Mesodermal cell (in vitro differentiated cells): ENCODE data around the gene URGCP.

Source experiments
- H3K27ac ChIP-seq: 2 replicates; pipeline ENCODE4 v1.7.0; 2013; ENCODE audit warnings: mild to moderate bottlenecking, low read depth, low read length, moderate library complexity; ENCODE audit not compliant: severe bottlenecking
- H3K36me3 ChIP-seq: 2 replicates; pipeline ENCODE4 v1.7.1; 2013; ENCODE audit warnings: mild to moderate bottlenecking, low read length, moderate library complexity; ENCODE audit not compliant: control insufficient read depth, insufficient read depth
- H3K4me1 ChIP-seq: one replicate; pipeline ENCODE4 v1.7.1; 2013; ENCODE audit warnings: mild to moderate bottlenecking, low read length; ENCODE audit not compliant: insufficient read depth, control insufficient read depth, poor library complexity, severe bottlenecking
- H3K4me3 ChIP-seq: 2 replicates; pipeline ENCODE4 v1.7.0; 2013; ENCODE audit warnings: low read length, control low read depth, mild to moderate bottlenecking; ENCODE audit not compliant: insufficient read depth, poor library complexity, severe bottlenecking; ENCODE audit errors: extremely low read depth
- H3K9me3 ChIP-seq: 2 replicates; pipeline ENCODE4 v1.7.1; 2013; ENCODE audit warnings: mild to moderate bottlenecking, low read length, moderate library complexity; ENCODE audit not compliant: control insufficient read depth
- WGBS, 2 experiments: methylation state at CpG; one replicate each; pipeline ENCODE4 v1.1.5; 2013; ENCODE audit warnings: missing lambda C conversion rate in 2 of 2; ENCODE audit not compliant: insufficient coverage in 2 of 2; 5-methylcytosine and 5-hydroxymethylcytosine counted together

The URGCP gene

DNA sequence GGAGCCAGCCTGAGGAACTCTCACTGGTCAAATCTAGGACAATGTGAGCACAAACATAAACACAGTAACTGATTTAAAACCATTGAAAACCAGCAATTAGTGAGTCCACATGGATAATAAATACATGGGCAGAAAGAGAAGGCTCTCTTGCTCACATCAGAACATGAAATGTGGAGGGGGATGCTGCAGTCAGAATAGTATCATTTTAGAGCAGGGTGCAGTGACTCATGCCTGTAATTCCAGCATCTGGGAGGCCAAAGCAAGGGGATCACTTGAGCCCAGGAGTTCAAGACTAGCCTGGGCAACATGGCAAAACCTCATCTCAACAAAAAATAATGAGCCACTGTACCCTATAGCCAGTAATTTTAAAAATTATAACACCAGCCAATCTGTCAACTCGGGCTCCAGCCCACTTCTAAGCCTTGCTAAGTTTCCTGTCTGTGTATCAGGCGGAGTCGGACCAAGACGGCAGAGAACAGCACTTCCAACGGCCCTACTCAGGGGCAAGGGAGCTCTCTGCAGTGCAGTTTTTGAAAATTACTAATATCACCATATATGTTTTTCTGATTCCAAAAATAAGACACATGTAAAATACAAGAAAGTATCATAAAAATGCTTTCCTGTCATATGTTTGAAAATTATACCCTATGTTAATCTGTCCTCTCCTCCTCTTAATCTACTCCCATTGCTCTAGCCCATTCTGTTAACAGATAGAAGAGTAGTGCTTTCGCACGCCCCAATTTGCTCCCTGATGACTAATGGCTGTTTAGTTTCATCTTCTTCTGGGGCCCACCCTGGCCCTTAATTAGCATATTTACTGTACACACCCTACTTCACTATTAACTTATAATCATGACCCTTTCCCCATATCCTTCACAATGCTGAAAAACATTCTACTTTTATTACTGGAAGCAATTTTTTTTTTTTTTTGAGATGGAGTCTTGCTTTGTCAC, 17.1 kb downstream of the URGCP start:
- Histone ChIP-seq H3K27ac (no peak overlapping the region), H3K36me3 (peaks cover 14% of the 10 kb centered on the region), H3K4me3 (no peak overlapping the region), H3K9me3 (no peaks in the 10 kb centered on the region), H3K4me1 (no peaks in the 10 kb centered on the region)
- 93 to 100% methylated on average over 1 to 5 of the region's 7 CpGs for WGBS, 2 experiments

DNA sequence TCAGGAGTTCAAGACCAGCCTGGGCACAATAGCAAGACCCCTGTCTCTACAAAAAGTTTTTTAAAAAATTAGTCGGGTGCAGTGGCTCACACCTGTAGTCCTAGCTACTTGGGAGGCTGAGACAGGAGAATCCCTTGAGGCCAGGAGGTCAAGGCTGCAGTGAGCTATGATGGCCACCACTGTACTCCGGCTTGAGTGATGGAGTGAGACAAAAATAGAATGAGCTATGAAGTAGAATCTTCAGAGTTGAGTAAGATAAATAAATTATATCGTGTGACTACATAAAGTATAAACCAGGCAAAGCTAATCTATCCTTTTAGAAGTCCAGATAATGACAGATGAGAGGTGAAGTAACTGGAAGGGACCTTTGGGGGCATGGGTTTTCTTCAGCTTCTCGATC, 21.8 kb downstream of the URGCP start:
- Histone ChIP-seq H3K36me3 (peaks cover 36% of the 10 kb centered on the region), H3K4me1 (peaks cover 7% of the 10 kb centered on the region), H3K4me3 (no peak overlapping the region), H3K27ac (no peak overlapping the region), H3K9me3 (no peaks in the 10 kb centered on the region)
- WGBS, 2 experiments, result 94 to 100% methylated on average over 2 to 3 of the region's 4 CpGs

DNA sequence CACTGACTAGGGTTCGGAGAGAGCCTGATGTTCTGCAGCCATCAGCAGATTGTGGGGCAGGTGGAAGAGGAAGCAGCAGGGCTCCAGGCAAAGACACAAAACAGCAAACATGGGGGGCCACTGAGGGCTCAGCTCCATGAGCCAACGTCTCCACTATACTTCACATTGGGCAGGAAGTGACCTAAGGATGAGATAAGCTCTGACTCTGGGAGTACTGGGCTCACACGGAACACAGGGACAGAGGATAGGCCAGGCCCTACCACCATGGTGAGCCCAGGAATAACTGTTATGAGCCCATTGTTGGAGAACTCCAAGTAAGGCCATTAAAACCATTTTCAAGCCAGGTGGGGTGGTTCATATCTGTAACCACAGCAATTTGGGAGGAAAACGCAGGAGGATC, 22.2 kb downstream of the URGCP start:
- H3K4me3 ChIP-seq, result no peak overlapping the region
- H3K9me3 ChIP-seq, result no peaks in the 10 kb centered on the region
- no peak overlapping the region for H3K27ac ChIP-seq
- peaks cover 39% of the 10 kb centered on the region for H3K36me3 ChIP-seq
- 91 to 100% methylated on average over 3 to 4 of the region's 4 CpGs for WGBS, 2 experiments
- H3K4me1 ChIP-seq, result peaks cover 9% of the 10 kb centered on the region

DNA sequence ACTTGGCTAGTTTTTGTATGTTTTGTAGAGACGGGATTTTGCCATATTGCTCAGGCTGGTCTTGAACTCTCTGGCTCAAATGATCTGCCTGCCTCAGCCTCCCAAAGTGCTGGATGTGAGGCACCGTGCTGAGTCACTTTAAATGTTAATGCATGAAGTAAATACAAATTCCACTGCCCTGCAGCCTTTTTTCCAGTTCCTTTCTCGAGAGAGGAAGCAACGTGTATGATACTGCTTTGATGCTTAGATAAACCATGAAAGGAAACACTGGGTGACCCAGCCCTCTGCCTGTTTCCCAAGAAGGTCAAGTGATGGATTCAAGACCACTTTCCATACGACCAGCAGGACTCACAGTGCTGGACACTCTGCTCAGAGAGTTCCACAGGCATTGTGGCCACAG, 25.8 kb downstream of the URGCP start:
- WGBS, 2 experiments, result 63 to 67% methylated on average over 4 of the region's 5 CpGs
- Histone ChIP-seq H3K36me3 (peaks cover 60% of the 10 kb centered on the region), H3K4me3 (no peak overlapping the region), H3K4me1 (peaks cover 19% of the 10 kb centered on the region), H3K27ac (no peak overlapping the region), H3K9me3 (no peaks in the 10 kb centered on the region)

DNA sequence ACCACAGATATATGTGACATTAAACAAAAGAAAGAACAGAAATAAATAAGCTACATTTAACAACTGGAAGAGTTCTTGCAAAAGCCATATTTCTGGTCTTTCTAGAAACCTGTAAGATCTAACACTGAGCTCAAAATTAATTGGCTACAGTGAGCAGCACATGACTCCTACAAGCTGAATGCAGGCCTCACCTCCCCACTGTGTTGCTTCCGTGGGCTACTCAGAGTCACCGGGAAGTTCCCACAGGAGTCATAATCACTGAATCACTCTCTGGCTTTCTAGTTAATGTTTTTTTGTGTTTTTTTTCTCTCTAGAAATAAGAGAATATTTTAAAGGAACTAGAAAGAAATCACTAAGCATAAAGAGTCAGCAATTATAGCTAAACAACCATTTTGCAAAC, 26.9 kb downstream of the URGCP start:
- no CpG with 5 or more reads among the region's 2 CpGs for WGBS, 2 experiments
- Histone ChIP-seq H3K9me3 (no peaks in the 10 kb centered on the region), H3K4me1 (peaks cover 19% of the 10 kb centered on the region), H3K4me3 (no peak overlapping the region), H3K27ac (no peak overlapping the region), H3K36me3 (peaks cover 56% of the 10 kb centered on the region)

DNA sequence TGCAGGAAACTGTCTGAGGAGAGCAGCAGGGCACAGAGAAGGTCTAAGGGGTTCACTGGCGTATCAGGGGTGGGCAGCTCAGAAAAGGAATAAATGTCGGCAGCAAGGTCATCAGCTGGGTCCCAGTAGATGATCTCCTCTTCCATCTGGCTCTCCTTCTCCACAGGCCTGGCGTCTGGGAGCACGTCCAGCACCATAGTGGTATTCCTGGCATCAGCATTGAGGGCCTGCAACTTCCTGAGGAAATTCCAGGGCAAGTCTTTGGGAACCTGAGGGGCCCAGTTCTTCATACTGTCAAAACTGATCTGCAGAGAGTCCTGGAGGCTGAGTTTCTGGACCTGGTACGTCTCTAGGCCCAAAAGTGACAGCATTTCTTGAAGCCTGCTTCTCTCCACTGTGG, 27.5 kb downstream of the URGCP start:
- Histone ChIP-seq H3K9me3 (no peaks in the 10 kb centered on the region), H3K4me3 (no peak overlapping the region), H3K4me1 (peaks cover 19% of the 10 kb centered on the region), H3K36me3 (peaks cover 50% of the 10 kb centered on the region), H3K27ac (no peak overlapping the region)
- WGBS, 2 experiments, result 91 to 93% methylated on average over 5 of the region's 5 CpGs

DNA sequence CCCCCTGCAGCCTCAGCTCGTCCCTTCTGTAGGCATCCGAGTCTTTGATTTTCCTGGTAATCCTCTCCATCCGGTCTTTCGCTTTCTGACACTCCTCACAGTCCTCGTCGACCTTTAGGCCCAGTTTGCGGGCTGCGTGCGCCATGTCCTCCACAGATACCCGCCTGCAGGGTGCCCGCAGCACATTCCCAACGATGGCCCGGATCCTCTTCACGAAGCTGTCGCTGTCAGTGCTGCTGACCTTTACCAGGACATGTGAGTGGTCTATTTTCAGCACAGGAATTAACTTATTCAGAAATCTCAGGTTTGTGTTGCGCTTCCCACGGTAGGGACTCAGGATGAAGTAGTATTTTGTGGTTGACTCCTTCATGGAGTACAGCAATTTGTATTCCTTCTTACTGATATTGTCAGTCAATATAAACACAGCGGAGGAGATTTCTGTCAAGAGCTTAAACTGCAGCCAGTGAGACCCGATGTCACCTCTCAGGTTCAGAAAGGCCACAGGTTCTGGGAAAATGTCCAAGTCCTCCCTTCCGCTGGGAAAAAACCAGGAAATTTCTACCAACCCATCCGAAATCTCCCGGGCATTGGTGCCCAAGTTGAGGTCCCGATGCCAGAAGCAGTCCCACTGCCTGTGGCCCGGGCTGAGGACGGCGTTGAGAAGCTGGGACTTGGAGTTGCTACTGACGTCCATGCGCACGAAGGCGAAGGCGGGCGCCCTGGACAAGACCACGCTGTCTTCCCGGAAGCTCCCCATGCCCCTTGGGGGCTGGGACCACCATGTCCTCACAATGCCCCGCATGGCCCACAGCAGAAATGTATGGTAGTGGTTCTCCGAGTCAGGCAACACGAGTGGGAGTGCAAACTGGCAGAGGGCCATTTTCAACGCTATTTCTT, 28.2 kb downstream of the URGCP start:
- no peaks in the 10 kb centered on the region for H3K9me3 ChIP-seq
- H3K36me3 ChIP-seq, result peaks cover 46% of the 10 kb centered on the region
- H3K4me1 ChIP-seq, result peaks cover 19% of the 10 kb centered on the region
- 97% methylated on average over 36 to 37 of the region's 38 CpGs for WGBS, 2 experiments
- no peak overlapping the region for H3K4me3 ChIP-seq
- no peak overlapping the region for H3K27ac ChIP-seq

DNA sequence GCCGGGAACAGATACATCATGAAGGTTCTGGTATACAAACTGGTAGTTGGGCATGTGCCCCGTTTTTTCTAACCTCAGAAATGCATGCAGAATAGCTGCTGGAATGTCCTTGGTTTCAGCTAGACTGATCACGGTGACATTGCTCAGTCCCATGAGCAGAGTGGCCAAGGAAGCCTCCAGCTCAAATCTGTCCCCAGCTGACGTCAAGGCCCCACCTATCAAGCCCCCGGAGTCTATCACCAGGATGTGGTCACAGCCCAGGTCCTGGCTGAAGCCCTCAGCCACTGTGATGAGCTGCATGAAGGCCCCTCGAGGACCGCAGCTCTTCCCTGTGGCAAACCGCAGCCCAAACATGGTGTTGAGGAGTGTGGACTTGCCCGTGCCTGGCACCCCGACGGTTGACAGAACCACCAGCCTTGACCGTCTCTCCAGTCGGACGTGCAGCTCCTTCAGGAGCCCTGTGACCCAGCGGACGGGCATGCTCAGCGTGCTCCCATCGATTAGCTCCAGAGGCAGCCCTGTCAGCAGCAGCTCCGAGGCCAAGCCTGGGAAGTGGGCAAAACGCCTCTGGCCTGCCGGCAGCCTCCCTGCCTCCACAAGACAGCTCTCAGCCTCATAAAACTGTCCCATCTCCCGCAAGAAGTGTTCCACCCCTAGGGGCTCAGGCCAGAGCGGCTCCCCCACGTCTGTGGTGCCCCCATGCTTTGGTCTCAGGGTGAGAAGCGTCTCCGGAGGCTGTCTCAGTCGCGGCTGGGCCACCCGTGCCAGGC, 29.2 kb downstream of the URGCP start:
- peaks cover 46% of the 10 kb centered on the region for H3K36me3 ChIP-seq
- WGBS, 2 experiments, result 91 to 93% methylated on average over 25 to 29 of the region's 29 CpGs
- H3K9me3 ChIP-seq, result no peaks in the 10 kb centered on the region
- H3K27ac ChIP-seq, result no peak overlapping the region
- no peak overlapping the region for H3K4me3 ChIP-seq
- peaks cover 26% of the 10 kb centered on the region for H3K4me1 ChIP-seq

DNA sequence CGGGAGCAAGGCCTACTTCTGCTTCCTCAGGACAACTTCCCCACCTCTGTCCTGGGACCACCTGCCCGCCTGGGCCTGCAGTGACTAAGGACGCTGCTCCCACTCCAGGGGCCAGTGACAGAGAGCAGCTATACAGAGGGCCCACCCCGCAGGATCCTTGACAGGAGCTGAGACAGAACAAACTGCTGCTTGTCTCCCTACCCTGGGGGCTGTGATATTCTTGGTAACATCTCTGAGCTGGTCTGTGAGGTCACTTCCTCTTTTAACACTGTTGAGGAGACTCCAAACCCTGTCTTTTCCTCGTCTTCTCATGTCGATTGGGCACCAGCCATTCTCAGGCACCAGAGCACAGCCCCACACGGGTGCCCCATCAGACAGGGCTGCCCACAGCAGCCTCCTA, 30.2 kb downstream of the URGCP start:
- WGBS, 2 experiments, result 88 to 93% methylated on average over 7 of the region's 7 CpGs
- Histone ChIP-seq H3K4me3 (no peak overlapping the region), H3K27ac (no peak overlapping the region), H3K4me1 (peaks cover 28% of the 10 kb centered on the region), H3K9me3 (no peaks in the 10 kb centered on the region), H3K36me3 (peaks cover 44% of the 10 kb centered on the region)

DNA sequence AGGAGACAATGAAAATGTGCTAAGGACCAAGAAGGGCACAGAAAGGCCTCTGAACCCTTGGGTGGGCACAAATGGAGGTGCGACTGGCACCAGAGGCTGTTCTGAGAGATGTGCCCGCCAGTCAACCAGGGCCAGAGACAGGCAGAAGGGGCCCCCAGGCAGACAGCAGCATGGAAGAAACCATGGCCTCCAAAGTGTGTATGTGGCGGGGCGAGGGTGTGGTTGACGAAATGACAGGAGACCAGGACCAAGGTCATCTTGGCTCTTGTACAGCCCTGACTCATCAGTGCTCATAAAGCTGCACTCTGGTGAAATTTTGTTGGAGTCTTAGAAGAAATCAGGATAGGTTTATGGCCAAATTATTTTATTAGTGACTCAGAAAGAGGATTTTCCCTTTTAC, 33.1 kb downstream of the URGCP start:
- Histone ChIP-seq H3K9me3 (no peaks in the 10 kb centered on the region), H3K36me3 (peaks cover 21% of the 10 kb centered on the region), H3K4me1 (peaks cover 19% of the 10 kb centered on the region), H3K27ac (no peak overlapping the region), H3K4me3 (no peak overlapping the region)
- 96 to 100% methylated on average over 5 of the region's 5 CpGs for WGBS, 2 experiments
